K562 (cell line): Measurements from ENCODE around the gene OR2V1. TPM values are rescaled to one million over a fixed set of nuclear protein-coding genes. Genes with fewer than 3 reads are reported as not detected.

Experiments
- BCL6 ChIP-seq: fragments of 250-450 bp; sonication (Bioruptor Pico); IDR thresholded peaks from 2 replicates; pipeline ENCODE4 v1.4.0; 2020
- FOXA1 ChIP-seq: fragments of 450-650 bp; IDR thresholded peaks from 2 replicates; pipeline ENCODE4 v1.6.1; 2016; ENCODE audit warnings: mild to moderate bottlenecking, borderline replicate concordance
- FOXP1 ChIP-seq: sonication (generic); formaldehyde crosslinking; IDR thresholded peaks from 2 replicates; pipeline ENCODE4 v1.8.0; 2022; ENCODE audit warnings: mild to moderate bottlenecking, missing genetic modification reagents
- MEIS2 ChIP-seq: fragments of 450-650 bp; IDR thresholded peaks from 2 replicates; pipeline ENCODE4 v1.6.1; 2014; ENCODE audit warnings: mild to moderate bottlenecking; ENCODE audit not compliant: partially characterized antibody
- NEUROD1 ChIP-seq: fragments of 150-350 bp; IDR thresholded peaks from 2 replicates; pipeline ENCODE4 v1.6.1; 2014; ENCODE audit warnings: borderline replicate concordance, low read length, low read depth; ENCODE audit not compliant: partially characterized antibody
- PTBP1 ChIP-seq: fragments of 200-400 bp; formaldehyde crosslinking; IDR thresholded peaks from 2 replicates; pipeline ENCODE4 v1.6.1; 2017; ENCODE audit warnings: low read depth, low read length
- RFX1 ChIP-seq: fragments of 450-650 bp; IDR thresholded peaks from 2 replicates; pipeline ENCODE4 v1.6.1; 2016; ENCODE audit warnings: mild to moderate bottlenecking, moderate library complexity
- U2AF1 ChIP-seq: fragments of 200-400 bp; formaldehyde crosslinking; optimal IDR thresholded peaks from 2 replicates; pipeline ENCODE3; 2017; ENCODE audit warnings: mild to moderate bottlenecking, low read depth, low read length, moderate library complexity
- ZC3H4 ChIP-seq: sonication (generic); formaldehyde crosslinking; IDR thresholded peaks from 2 replicates; pipeline ENCODE4 v1.9.0; 2021; ENCODE audit warnings: missing genetic modification reagents, borderline replicate concordance
- ZKSCAN1 ChIP-seq: fragments of 150-350 bp; IDR thresholded peaks from 2 replicates; pipeline ENCODE4 v1.6.1; 2016; ENCODE audit warnings: low read depth, low read length
- ZNF232 ChIP-seq: sonication (generic); formaldehyde crosslinking; IDR thresholded peaks from 2 replicates; pipeline ENCODE4 v1.8.0; 2022; ENCODE audit warnings: mild to moderate bottlenecking, missing genetic modification reagents
- polyA plus RNA-seq, 8 experiments: library from polyadenylated mRNA; depleted of rRNA in 4 of 8; stranded (reverse) in 5 of 8; unstranded in 3 of 8; fragments of >200 nt; fragmentation: Nextera tagmentation in 2 of 8; fragmentation: Illumina TruSeq in 1 of 8; extraction: Ambion mirVana in 2 of 8; extraction: Trizol in 1 of 8; gene quantifications; 2 replicates each; pipeline versions ENCODE4 v1.2.1 to v1.2.3, GENCODE V29; 2011 to 2014; ENCODE audit warnings: inconsistent platforms in 1 of 8, missing spikeins in 1 of 8
- total RNA-seq, 7 experiments: library from RNA; depleted of rRNA in 6 of 7; stranded (reverse); fragments of >200 nt in 6 of 7; fragmentation: Illumina TruSeq in 2 of 7; extraction: Trizol in 2 of 7; gene quantifications; 2 replicates each; pipeline versions ENCODE4 v1.2.1 to v1.2.3, GENCODE V29; 2011 to 2021; ENCODE audit warnings: low replicate concordance in 1 of 7
- TF ChIP-seq, protein P1 (sequence below), 2 experiments: fragments of 450-650 bp; formaldehyde crosslinking in 1 of 2; IDR thresholded peaks; 2 replicates each; pipeline versions ENCODE4 v1.4.0 to v1.6.1; 2014 to 2020; ENCODE audit warnings: mild to moderate bottlenecking in 2 of 2, borderline replicate concordance in 1 of 2, low read depth in 1 of 2
- TF ChIP-seq, protein P2 (sequence below): sonication (generic); formaldehyde crosslinking; IDR thresholded peaks from 2 replicates; pipeline ENCODE4 v1.8.0; 2022; ENCODE audit warnings: mild to moderate bottlenecking, missing genetic modification reagents

Gene OR2V1
- total and polyA plus RNA-seq, 9 of the 15 experiments (the other 6 are each of a cell fraction or from before 2014, with no cell fraction given) = 0.04 to 0.28 (median 0.15) TPM; not detected in 5

DNA sequence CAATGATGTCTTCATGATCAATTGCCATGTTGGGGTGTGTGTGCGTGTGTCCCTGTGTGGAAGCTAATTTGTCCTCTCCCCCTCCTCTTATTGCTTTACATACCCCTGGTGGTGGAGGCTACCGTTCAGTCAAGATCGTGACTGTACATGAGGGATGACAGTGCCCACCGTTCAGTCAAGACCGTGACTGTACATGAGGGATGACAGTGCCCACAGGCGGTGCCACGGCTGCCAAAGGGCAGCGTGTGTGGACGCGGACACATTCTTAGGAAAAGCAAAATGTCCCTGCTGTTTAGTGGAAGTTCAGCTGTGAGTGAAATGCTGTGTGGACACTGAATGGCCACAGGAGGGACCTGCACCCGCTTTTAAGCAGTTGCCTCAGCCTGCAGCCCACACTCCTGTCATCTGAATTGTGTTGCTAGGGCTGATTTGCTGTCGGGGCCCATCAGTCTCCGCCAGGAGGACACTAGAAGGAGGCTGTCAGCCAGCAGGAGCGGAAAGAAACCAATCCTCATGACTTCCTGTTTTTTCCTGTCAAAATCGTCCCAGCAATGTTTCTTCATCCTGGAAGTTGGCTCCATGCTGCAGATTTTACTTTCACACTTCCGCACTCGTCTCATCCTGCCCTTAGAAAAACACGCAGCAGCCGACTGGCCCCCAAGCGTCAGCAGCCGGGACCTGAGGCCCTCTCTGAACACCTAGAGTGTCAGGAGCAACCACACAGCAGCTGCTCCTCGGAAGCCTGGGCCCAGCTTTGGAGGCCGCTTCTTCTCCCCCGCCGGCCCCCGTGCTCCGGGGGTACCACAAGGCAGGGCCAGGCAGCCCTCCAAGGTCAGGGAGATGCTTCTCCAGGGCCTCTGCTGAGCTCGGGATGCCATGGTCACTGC, 9.1 kb downstream of the OR2V1 start (continued):
- TF ChIP-seq, protein P1, sequence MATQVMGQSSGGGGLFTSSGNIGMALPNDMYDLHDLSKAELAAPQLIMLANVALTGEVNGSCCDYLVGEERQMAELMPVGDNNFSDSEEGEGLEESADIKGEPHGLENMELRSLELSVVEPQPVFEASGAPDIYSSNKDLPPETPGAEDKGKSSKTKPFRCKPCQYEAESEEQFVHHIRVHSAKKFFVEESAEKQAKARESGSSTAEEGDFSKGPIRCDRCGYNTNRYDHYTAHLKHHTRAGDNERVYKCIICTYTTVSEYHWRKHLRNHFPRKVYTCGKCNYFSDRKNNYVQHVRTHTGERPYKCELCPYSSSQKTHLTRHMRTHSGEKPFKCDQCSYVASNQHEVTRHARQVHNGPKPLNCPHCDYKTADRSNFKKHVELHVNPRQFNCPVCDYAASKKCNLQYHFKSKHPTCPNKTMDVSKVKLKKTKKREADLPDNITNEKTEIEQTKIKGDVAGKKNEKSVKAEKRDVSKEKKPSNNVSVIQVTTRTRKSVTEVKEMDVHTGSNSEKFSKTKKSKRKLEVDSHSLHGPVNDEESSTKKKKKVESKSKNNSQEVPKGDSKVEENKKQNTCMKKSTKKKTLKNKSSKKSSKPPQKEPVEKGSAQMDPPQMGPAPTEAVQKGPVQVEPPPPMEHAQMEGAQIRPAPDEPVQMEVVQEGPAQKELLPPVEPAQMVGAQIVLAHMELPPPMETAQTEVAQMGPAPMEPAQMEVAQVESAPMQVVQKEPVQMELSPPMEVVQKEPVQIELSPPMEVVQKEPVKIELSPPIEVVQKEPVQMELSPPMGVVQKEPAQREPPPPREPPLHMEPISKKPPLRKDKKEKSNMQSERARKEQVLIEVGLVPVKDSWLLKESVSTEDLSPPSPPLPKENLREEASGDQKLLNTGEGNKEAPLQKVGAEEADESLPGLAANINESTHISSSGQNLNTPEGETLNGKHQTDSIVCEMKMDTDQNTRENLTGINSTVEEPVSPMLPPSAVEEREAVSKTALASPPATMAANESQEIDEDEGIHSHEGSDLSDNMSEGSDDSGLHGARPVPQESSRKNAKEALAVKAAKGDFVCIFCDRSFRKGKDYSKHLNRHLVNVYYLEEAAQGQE (IDR thresholded peaks at IDR 0.05; ENCODE audit: borderline replicate concordance) = peak; percentile 36; the same call in 1 of the 2 replicates
- TF ChIP-seq, protein P1 (CRISPR knock-in tag; IDR thresholded peaks at IDR 0.05; ENCODE audit: low read depth) = no peak
- TF ChIP-seq FOXP1 = no peak
- TF ChIP-seq U2AF1 = no peak
- no peak for TF ChIP-seq NEUROD1
- TF ChIP-seq ZNF232 (CRISPR knock-in tag) = no peak
- TF ChIP-seq ZKSCAN1 = no peak
- TF ChIP-seq FOXA1 = no peak
- no peak for TF ChIP-seq ZC3H4 (CRISPR knock-in tag)
- no peak for TF ChIP-seq PTBP1
- TF ChIP-seq MEIS2 = peak; percentile 65
- TF ChIP-seq, protein P2, sequence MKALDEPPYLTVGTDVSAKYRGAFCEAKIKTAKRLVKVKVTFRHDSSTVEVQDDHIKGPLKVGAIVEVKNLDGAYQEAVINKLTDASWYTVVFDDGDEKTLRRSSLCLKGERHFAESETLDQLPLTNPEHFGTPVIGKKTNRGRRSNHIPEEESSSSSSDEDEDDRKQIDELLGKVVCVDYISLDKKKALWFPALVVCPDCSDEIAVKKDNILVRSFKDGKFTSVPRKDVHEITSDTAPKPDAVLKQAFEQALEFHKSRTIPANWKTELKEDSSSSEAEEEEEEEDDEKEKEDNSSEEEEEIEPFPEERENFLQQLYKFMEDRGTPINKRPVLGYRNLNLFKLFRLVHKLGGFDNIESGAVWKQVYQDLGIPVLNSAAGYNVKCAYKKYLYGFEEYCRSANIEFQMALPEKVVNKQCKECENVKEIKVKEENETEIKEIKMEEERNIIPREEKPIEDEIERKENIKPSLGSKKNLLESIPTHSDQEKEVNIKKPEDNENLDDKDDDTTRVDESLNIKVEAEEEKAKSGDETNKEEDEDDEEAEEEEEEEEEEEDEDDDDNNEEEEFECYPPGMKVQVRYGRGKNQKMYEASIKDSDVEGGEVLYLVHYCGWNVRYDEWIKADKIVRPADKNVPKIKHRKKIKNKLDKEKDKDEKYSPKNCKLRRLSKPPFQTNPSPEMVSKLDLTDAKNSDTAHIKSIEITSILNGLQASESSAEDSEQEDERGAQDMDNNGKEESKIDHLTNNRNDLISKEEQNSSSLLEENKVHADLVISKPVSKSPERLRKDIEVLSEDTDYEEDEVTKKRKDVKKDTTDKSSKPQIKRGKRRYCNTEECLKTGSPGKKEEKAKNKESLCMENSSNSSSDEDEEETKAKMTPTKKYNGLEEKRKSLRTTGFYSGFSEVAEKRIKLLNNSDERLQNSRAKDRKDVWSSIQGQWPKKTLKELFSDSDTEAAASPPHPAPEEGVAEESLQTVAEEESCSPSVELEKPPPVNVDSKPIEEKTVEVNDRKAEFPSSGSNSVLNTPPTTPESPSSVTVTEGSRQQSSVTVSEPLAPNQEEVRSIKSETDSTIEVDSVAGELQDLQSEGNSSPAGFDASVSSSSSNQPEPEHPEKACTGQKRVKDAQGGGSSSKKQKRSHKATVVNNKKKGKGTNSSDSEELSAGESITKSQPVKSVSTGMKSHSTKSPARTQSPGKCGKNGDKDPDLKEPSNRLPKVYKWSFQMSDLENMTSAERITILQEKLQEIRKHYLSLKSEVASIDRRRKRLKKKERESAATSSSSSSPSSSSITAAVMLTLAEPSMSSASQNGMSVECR = no peak
- 0 out of 2 replicates have a peak, but pooled peaks have one; percentile 20 for TF ChIP-seq RFX1
- TF ChIP-seq BCL6 (CRISPR knock-in tag) = no peak
